Measurements from ENCODE around the gene MTG2. TPM values are rescaled to one million over a fixed set of nuclear protein-coding genes. Genes with fewer than 3 reads are reported as not detected.

Gene MTG2
- total and polyA plus RNA-seq, 2 of the 13 experiments (the other 11 are each of a cell fraction or from before 2014, with no cell fraction given), result 20.4 to 37.8 TPM

DNA sequence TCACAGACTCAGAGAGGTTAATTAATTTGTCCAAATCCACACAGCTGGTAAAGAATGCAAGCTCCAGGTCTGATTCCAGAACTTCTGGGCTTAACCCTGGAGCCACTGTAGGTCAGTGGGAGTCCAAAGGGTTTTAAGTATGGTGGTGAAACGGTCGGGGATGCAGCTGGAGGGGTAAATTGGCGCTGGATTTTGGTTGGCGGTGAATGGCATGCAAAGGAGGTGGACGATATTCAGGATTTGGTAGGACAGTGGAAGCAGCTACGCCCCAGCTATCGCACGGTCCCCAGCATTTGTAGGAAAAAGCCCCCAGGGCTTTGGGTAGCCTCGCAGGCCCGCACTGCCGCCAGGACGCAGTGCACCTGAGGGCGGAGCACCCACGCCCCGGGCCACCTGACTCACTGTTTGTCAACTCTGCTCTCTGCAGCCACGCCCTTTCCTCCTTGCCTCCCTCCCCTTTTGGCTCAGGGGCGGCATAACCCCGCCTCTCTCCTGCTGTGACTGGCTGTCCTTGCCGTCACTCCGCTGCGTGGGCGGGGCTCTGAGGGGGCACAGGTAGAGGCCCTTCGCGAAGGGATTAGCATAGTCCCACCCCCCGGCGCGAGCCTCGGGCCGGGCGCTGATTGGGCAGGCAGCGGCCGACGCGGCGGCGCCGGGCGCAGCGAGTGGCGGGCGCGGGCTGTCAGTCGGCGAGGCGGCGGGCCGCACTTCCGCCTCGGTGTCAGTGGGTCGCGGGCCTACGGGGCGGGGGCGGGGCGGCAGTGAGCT, 55.2 kb downstream of the MTG2 start, which contains the start of gene OSBPL2 (continued):
- TF ChIP-seq, protein P1, sequence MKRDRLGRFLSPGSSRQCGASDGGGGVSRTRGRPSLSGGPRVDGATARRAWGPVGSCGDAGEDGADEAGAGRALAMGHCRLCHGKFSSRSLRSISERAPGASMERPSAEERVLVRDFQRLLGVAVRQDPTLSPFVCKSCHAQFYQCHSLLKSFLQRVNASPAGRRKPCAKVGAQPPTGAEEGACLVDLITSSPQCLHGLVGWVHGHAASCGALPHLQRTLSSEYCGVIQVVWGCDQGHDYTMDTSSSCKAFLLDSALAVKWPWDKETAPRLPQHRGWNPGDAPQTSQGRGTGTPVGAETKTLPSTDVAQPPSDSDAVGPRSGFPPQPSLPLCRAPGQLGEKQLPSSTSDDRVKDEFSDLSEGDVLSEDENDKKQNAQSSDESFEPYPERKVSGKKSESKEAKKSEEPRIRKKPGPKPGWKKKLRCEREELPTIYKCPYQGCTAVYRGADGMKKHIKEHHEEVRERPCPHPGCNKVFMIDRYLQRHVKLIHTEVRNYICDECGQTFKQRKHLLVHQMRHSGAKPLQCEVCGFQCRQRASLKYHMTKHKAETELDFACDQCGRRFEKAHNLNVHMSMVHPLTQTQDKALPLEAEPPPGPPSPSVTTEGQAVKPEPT (CRISPR knock-in tag; IDR thresholded peaks at IDR 0.05; ENCODE audit: low read depth), result peak; percentile 76; the same call in 1 of the 2 replicates
- peak; percentile 42; the same call in 1 of the 2 replicates for TF ChIP-seq PATZ1 (CRISPR knock-in tag; IDR thresholded peaks at IDR 0.05)
- TF ChIP-seq NFE2 (CRISPR knock-in tag; IDR thresholded peaks at IDR 0.05), result no peak
- TF ChIP-seq ELF3 (CRISPR knock-in tag; IDR thresholded peaks at IDR 0.05), result peak; percentile 74
- 0 out of 2 replicates have a peak, but pooled peaks have one; percentile 66 for TF ChIP-seq BCL3 (CRISPR knock-in tag; IDR thresholded peaks at IDR 0.05)
- TF ChIP-seq, protein P2, sequence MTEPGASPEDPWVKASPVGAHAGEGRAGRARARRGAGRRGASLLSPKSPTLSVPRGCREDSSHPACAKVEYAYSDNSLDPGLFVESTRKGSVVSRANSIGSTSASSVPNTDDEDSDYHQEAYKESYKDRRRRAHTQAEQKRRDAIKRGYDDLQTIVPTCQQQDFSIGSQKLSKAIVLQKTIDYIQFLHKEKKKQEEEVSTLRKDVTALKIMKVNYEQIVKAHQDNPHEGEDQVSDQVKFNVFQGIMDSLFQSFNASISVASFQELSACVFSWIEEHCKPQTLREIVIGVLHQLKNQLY (CRISPR knock-in tag; IDR thresholded peaks at IDR 0.05), result peak; percentile 49
- no peak; the same call in 1 of the 2 replicates for TF ChIP-seq CHD4 (IDR thresholded peaks at IDR 0.05; ENCODE audit: borderline replicate concordance, low read length)
- TF ChIP-seq ZGPAT (CRISPR knock-in tag; IDR thresholded peaks at IDR 0.05), result peak; percentile 58
- TF ChIP-seq NR2F1 (CRISPR knock-in tag; IDR thresholded peaks at IDR 0.05), result no peak
- TF ChIP-seq GATAD1 (CRISPR knock-in tag; IDR thresholded peaks at IDR 0.05), result peak; percentile 78
- TF ChIP-seq ZNF510 (CRISPR knock-in tag; IDR thresholded peaks at IDR 0.05; ENCODE audit: low read depth), result no peak
- TF ChIP-seq, protein P3, sequence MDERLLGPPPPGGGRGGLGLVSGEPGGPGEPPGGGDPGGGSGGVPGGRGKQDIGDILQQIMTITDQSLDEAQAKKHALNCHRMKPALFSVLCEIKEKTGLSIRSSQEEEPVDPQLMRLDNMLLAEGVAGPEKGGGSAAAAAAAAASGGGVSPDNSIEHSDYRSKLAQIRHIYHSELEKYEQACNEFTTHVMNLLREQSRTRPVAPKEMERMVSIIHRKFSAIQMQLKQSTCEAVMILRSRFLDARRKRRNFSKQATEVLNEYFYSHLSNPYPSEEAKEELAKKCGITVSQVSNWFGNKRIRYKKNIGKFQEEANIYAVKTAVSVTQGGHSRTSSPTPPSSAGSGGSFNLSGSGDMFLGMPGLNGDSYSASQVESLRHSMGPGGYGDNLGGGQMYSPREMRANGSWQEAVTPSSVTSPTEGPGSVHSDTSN (CRISPR knock-in tag; IDR thresholded peaks at IDR 0.05), result peak; percentile 99
- no peak for TF ChIP-seq PRMT3 (CRISPR knock-in tag; IDR thresholded peaks at IDR 0.05; ENCODE audit: borderline replicate concordance, low read depth)
- TF ChIP-seq, protein P4, sequence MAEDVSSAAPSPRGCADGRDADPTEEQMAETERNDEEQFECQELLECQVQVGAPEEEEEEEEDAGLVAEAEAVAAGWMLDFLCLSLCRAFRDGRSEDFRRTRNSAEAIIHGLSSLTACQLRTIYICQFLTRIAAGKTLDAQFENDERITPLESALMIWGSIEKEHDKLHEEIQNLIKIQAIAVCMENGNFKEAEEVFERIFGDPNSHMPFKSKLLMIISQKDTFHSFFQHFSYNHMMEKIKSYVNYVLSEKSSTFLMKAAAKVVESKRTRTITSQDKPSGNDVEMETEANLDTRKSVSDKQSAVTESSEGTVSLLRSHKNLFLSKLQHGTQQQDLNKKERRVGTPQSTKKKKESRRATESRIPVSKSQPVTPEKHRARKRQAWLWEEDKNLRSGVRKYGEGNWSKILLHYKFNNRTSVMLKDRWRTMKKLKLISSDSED (CRISPR knock-in tag; IDR thresholded peaks at IDR 0.05), result no peak
- TF ChIP-seq FOXA3 (CRISPR knock-in tag; IDR thresholded peaks at IDR 0.05), result peak; percentile 82
- TF ChIP-seq ZEB1 (IDR thresholded peaks at IDR 0.05; ENCODE audit: insufficient replicate concordance, low read depth), result peak; percentile 94
- TF ChIP-seq PHF21A (CRISPR knock-in tag; IDR thresholded peaks at IDR 0.05), result no peak
- no peak for TF ChIP-seq FOXP1 (IDR thresholded peaks at IDR 0.05)
- TF ChIP-seq FOXP1 (CRISPR knock-in tag; IDR thresholded peaks at IDR 0.05), result peak; percentile 86
- no peak for TF ChIP-seq HNF4A (CRISPR knock-in tag; IDR thresholded peaks at IDR 0.05)

Data from HepG2 (cell line).